Endothelial cell of umbilical vein (primary cell): Measurements from ENCODE around the gene GALNT2. TPM values are rescaled to one million over a fixed set of nuclear protein-coding genes. Genes with fewer than 3 reads are reported as not detected.

Experiments used
- BruUV-seq: library from RNA; stranded (reverse); fragments of 400-500 nt; replicated peaks from 2 replicates; lab custom pipeline; 2021; lab: Mats Ljungman, UMichigan
- CTCF ChIA-PET: fragments of 300-600, 350-600 bp; sonication (Branson Sonifier 250); formaldehyde crosslinking; loops from one replicate; lab custom pipeline; 2021; ENCODE audit warnings: antibody characterized with exemption, inconsistent platforms; lab: Charles Lee
- POLR2A ChIA-PET: fragments of 300-600, 350-600 bp; sonication (Branson Sonifier 250); formaldehyde crosslinking; loops from one replicate; lab custom pipeline; 2021; ENCODE audit warnings: antibody characterized with exemption, inconsistent platforms; lab: Charles Lee
- DNase-seq: peaks from one replicate; pipeline ENCODE4 v3.0.0-alpha.2; 2011; ENCODE audit warnings: low read depth, low spot score
- FAIRE-seq: peaks from 2 replicates; lab custom pipeline; 2011; peaks lifted over from hg19 to GRCh38; lab: Jason Lieb, UNC
- H2AFZ ChIP-seq: 2 replicates; pipeline ENCODE4 v1.6.0; 2012; ENCODE audit warnings: low read depth, low read length, control low read depth, inconsistent platforms
- H3K27ac ChIP-seq: 2 replicates; pipeline ENCODE4 v1.5.1; 2011; ENCODE audit warnings: low read depth, mild to moderate bottlenecking, control low read depth, low read length, moderate library complexity; ENCODE audit not compliant: insufficient read depth
- H3K27me3 ChIP-seq, 2 experiments: 2 replicates each; pipeline versions ENCODE4 v1.6.0 to v1.6.1; 2011; ENCODE audit warnings: low read length in 2 of 2, mixed read lengths in 1 of 2; ENCODE audit not compliant: control insufficient read depth in 2 of 2, insufficient read depth in 2 of 2
- H3K36me3 ChIP-seq, 2 experiments: 2 replicates in 1 of 2; 3 replicates in 1 of 2; pipeline ENCODE4 v1.5.1; 2011; ENCODE audit warnings: low read length in 2 of 2, mild to moderate bottlenecking in 1 of 2, moderate library complexity in 1 of 2; ENCODE audit not compliant: control insufficient read depth in 2 of 2, insufficient read depth in 2 of 2; ENCODE audit errors: extremely low read depth in 1 of 2
- H3K4me1 ChIP-seq: 3 replicates; pipeline ENCODE4 v1.5.1; 2011; ENCODE audit warnings: mild to moderate bottlenecking, low read length; ENCODE audit not compliant: control insufficient read depth, insufficient read depth; ENCODE audit errors: extremely low read depth
- H3K4me2 ChIP-seq: 2 replicates; pipeline ENCODE4 v1.6.1; 2011; ENCODE audit warnings: low read length, control low read depth, mixed read lengths; ENCODE audit not compliant: insufficient read depth
- H3K4me3 ChIP-seq, 3 experiments: fragments of 200-600 bp in 1 of 3; sonication (generic), shearing (Covaris generic) in 1 of 3; replicated peaks in 1 of 3; 2 replicates each; pipeline ENCODE4 v1.5.1; 2011 to 2016; ENCODE audit warnings: control low read depth in 3 of 3, low read length in 3 of 3, mild to moderate bottlenecking in 2 of 3, inconsistent platforms in 1 of 3, low read depth in 1 of 3, moderate library complexity in 1 of 3; ENCODE audit not compliant: insufficient read depth in 1 of 3
- H3K79me2 ChIP-seq: 2 replicates; pipeline ENCODE4 v1.6.0; 2012; ENCODE audit warnings: low read length, inconsistent platforms; ENCODE audit not compliant: control insufficient read depth, insufficient read depth
- H3K9ac ChIP-seq: replicated peaks from 2 replicates; pipeline ENCODE3; 2011; ENCODE audit warnings: low read length, control low read depth; ENCODE audit not compliant: insufficient read depth; ENCODE audit errors: extremely low read depth
- H3K9me1 ChIP-seq: replicated peaks from 3 replicates; pipeline ENCODE4 v1.6.0; 2011; ENCODE audit warnings: mild to moderate bottlenecking, low read length; ENCODE audit not compliant: control insufficient read depth, insufficient read depth; ENCODE audit errors: extremely low read depth
- H3K9me3 ChIP-seq: replicated peaks from 2 replicates; pipeline ENCODE4 v1.5.1; 2012; ENCODE audit warnings: low read length, inconsistent platforms; ENCODE audit not compliant: control insufficient read depth, insufficient read depth
- H4K20me1 ChIP-seq: replicated peaks from 2 replicates; pipeline ENCODE3; 2011; ENCODE audit warnings: mild to moderate bottlenecking, low read length; ENCODE audit not compliant: control insufficient read depth, insufficient read depth; ENCODE audit errors: extremely low read depth
- EZH2 ChIP-seq: IDR thresholded peaks from 2 replicates; pipeline ENCODE4 v1.6.1; 2012; ENCODE audit warnings: borderline replicate concordance, low read depth, mild to moderate bottlenecking, moderate library complexity, low read length, inconsistent platforms; ENCODE audit not compliant: severe bottlenecking
- FOS ChIP-seq: IDR thresholded peaks from 2 replicates; pipeline ENCODE4 v1.6.1; 2011; ENCODE audit warnings: mild to moderate bottlenecking, low read length, moderate library complexity, borderline replicate concordance; ENCODE audit not compliant: insufficient read depth
- GATA2 ChIP-seq: IDR thresholded peaks from 2 replicates; pipeline ENCODE4 v1.7.0; 2011; ENCODE audit warnings: low read depth, mild to moderate bottlenecking, moderate library complexity, mixed read lengths, low read length; ENCODE audit not compliant: insufficient read length, insufficient read depth
- JUN ChIP-seq: IDR thresholded peaks from 2 replicates; pipeline ENCODE4 v1.6.1; 2011; ENCODE audit warnings: borderline replicate concordance, low read depth; ENCODE audit not compliant: insufficient read length, insufficient read depth
- MAX ChIP-seq: IDR thresholded peaks from 2 replicates; pipeline ENCODE4 v1.6.1; 2011; ENCODE audit not compliant: insufficient read depth, insufficient read length
- MYC ChIP-seq: IDR thresholded peaks from one replicate; pipeline ENCODE4 v1.6.1; 2011; ENCODE audit warnings: mild to moderate bottlenecking, low read depth, low read length
- POLR2A ChIP-seq: IDR thresholded peaks from 2 replicates; pipeline ENCODE4 v1.6.1; 2012; ENCODE audit warnings: low read depth, mild to moderate bottlenecking, control low read depth, low read length
- POLR2AphosphoS5 ChIP-seq: IDR thresholded peaks from 2 replicates; pipeline ENCODE4 v1.6.1; 2012; ENCODE audit warnings: low read depth, mild to moderate bottlenecking, control low read depth, low read length, moderate library complexity; ENCODE audit not compliant: insufficient read depth
- dilution Hi-C: fragments of 300-500 bp; cut with MboI; formaldehyde crosslinking; loops from one replicate; pipeline ENCODE4 v1.15.0; 2019; ENCODE audit warnings: low sequenced_read_pairs; ENCODE audit not compliant: extremely low pct_ligation_motif_present
- intact Hi-C: fragments of 100-400 bp; cut with micrococcal nuclease; formaldehyde crosslinking; loops from one replicate; pipeline ENCODE4 v1.10.0; 2022
- polyA plus RNA-seq, 4 experiments: library from polyadenylated mRNA; depleted of rRNA in 3 of 4; stranded (reverse) in 3 of 4; unstranded in 1 of 4; fragments of >200 nt; gene quantifications; 2 replicates each; pipeline versions ENCODE4 v1.2.1 to v1.2.3, GENCODE V29; 2011 to 2012; ENCODE audit warnings: missing spikeins in 1 of 4
- total RNA-seq: library from RNA; stranded (reverse); gene quantifications from 2 replicates; pipeline ENCODE4 v1.2.3, GENCODE V29; 2021
- TF ChIP-seq, protein P1 (sequence below), 2 donors: IDR thresholded peaks; 1 replicate in 1 of 2; 2 replicates in 1 of 2; pipeline ENCODE4 v1.5.1; 2011; ENCODE audit warnings: low read length in 2 of 2, mild to moderate bottlenecking in 2 of 2, moderate library complexity in 2 of 2, control low read depth in 1 of 2, inconsistent platforms in 1 of 2, low read depth in 1 of 2; ENCODE audit not compliant: insufficient read depth in 1 of 2; ENCODE audit errors: extremely low read depth in 1 of 2

The GALNT2 gene
- total and polyA plus RNA-seq, 2 donors (not counting 3 experiments of a cell fraction or from before 2014, with no cell fraction given): 56.3 to 77.5 TPM

- TF ChIP-seq MAX (no peak), MYC (no peak), POLR2A (no peak), POLR2AphosphoS5 (no peak), JUN (no peak), FOS (no peak), EZH2 (no peak), GATA2 (no peak)
- TF ChIP-seq, protein P1, sequence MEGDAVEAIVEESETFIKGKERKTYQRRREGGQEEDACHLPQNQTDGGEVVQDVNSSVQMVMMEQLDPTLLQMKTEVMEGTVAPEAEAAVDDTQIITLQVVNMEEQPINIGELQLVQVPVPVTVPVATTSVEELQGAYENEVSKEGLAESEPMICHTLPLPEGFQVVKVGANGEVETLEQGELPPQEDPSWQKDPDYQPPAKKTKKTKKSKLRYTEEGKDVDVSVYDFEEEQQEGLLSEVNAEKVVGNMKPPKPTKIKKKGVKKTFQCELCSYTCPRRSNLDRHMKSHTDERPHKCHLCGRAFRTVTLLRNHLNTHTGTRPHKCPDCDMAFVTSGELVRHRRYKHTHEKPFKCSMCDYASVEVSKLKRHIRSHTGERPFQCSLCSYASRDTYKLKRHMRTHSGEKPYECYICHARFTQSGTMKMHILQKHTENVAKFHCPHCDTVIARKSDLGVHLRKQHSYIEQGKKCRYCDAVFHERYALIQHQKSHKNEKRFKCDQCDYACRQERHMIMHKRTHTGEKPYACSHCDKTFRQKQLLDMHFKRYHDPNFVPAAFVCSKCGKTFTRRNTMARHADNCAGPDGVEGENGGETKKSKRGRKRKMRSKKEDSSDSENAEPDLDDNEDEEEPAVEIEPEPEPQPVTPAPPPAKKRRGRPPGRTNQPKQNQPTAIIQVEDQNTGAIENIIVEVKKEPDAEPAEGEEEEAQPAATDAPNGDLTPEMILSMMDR (IDR thresholded peaks at IDR 0.05; ENCODE audit: extremely low read depth in 1 of 2, insufficient read depth in 1 of 2, low read depth in 1 of 2, low read length in 2 of 2): no peak
Measured at GRCh38 chr1:230139741-230140140, 72.7 kb downstream of the GALNT2 start.

More at GRCh38 chr1:230139741-230140140, 72.7 kb downstream of the GALNT2 start:
- Histone ChIP-seq H3K4me3 (no peak overlapping the region), H3K27me3 (no peaks in the 10 kb centered on the region), H3K9me1 (no peaks in the 10 kb centered on the region), H3K79me2 (peaks cover 7% of the 10 kb centered on the region), H3K36me3 (no peaks in the 10 kb centered on the region), H3K4me1 (no peaks in the 10 kb centered on the region), H3K9me3 (no peaks in the 10 kb centered on the region), H4K20me1 (no peaks in the 10 kb centered on the region), H3K27ac (no peak overlapping the region), H3K9ac (no peak overlapping the region), H3K4me2 (no peak overlapping the region), H2AFZ (no peak overlapping the region)
- FAIRE-seq: no peak
- dilution Hi-C loops: no loop called here
- ChIA-PET POLR2A (no interaction called here), CTCF (interaction anchor here (0.8 to 1.1 kb wide), 3 partner anchors 14 to 479 kb away, joined by 3 read pairs; no protein-coding TSS in a partner anchor)
- DNase-seq: no peak
- BruUV-seq: no TSS peak
- intact Hi-C loops: loop anchor here (5.0 kb wide), 1 partner anchor 32 kb away; no protein-coding TSS in a partner anchor
